Measurements from ENCODE around the gene NDUFB10.

GRCh38 chr16:1914988-1915387, 44.4 kb upstream of the NDUFB10 start:
- TF ChIP-seq BHLHE40 (IDR thresholded peaks at IDR 0.05; ENCODE audit: borderline replicate concordance) (no peak), TARDBP (IDR thresholded peaks at IDR 0.05) (no peak), SUZ12 (IDR thresholded peaks at IDR 0.05) (no peak)

Measured in HEK293T (cell line).